HG03432 (cell line): Measurements from ENCODE around the gene TRNAU1AP.
"Not testable (repeated sequence)": the region's sequence is repeated elsewhere in the genome, so short reads cannot be mapped to it uniquely, and the experiment has no call there.

Experiments used
- ATAC-seq: cut with Tn5 transposase; IDR thresholded peaks from one replicate; pipeline ENCODE4 v1.9.1; 2021; ENCODE audit warnings: mild to moderate bottlenecking, moderate library complexity; ENCODE audit not compliant: unreplicated experiment

Gene TRNAU1AP

DNA sequence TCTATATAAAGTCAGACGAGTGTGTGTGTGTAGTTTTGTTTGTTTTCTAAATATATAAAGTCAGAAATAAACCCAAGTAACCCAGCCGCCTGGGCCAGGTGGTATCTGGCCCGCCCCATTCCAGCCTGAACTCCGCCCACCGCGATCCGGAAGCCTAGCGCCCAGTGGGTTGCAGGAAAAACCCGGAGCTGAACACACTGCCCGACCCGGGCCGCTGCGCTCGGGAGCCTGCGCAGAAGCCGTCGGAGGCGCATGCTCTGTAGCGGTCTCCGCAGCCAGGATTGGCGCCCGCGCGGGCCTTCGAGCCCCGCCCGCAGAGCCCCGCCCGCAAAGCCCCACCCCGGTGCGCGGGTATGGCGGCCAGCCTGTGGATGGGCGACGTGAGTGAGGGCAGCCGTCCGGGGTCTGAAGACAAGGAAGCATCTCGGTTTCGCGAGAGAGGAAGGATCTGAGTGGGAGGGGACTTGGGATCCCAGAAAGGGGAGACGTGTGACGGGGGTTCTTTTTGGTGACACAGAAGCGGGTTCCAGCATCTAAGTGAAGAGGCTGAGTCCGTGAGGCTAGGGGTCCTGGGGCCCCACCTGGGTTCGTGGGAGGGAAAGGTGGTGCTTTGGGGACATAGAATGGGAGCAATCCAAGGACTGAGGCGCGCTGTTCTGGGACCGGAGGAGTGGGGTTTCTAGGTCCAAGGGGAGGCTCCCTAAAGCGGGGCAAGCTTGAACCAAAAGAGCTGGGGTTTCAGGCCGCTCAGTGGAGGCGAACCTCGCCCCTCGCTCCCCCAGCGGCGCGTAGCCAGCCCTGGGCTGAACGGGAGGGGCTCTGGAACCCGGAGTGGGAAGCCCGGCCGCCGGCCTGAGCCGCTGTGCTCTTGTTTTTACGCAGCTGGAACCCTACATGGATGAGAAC lies at the start of gene TRNAU1AP:
Gene TRNAU1AP, plus strand, starts transcription at position 328 of the 906 bp plus-strand sequence. Its CDS starts 26 bp downstream, at position 354.
- peak; percentile 90 for ATAC-seq

- ATAC-seq = no peak
These were observed 49.8 kb upstream of the TRNAU1AP start for GRCh38 chr1:28503117-28503516.

GRCh38 chr1:28505406-28506187 lies 47.3 kb upstream of the TRNAU1AP start, which contains the start of gene RCC1:
Gene RCC1 (plus strand): TSS chr1:28506043. CDS start chr1:28529867, 23,824 bp downstream.
- ATAC-seq = peak; percentile 81

DNA sequence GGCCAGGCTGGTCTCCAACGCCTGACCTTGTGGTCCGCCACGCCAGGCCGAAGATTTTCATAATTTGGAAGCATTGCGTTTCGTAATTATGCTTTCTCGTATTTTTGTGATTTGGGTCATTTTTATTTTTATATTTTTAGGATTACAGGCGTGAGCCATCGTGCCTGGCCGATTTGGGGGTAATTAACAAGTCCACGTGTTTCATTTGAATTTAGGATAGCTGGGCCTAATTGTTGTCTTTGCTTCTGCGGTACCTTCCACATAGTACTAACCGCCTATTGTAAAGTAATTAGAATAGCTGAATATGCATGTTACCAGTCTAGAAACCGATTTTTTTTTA lies 46.0 kb upstream of the TRNAU1AP start:
- ATAC-seq = no peak

DNA sequence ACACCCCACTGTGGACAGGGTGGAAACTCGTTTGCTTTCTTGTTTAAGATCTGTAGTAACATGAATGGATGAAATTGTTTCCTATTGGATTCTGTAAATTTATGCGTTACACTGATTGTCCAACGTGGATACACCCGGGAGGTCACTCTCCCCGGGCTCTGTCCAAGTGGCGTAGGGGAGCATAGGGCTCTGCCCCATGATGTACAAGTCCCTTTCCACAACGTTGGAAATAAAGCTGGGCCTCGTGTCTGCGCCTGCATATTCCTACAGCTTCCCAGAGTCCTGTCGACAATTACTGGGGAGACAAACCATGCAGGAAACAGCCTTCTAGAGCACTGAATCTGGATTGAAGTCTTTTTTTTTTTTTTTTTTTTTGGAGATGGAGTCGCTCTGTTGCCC lies 45.6 kb upstream of the TRNAU1AP start:
- no peak for ATAC-seq

DNA sequence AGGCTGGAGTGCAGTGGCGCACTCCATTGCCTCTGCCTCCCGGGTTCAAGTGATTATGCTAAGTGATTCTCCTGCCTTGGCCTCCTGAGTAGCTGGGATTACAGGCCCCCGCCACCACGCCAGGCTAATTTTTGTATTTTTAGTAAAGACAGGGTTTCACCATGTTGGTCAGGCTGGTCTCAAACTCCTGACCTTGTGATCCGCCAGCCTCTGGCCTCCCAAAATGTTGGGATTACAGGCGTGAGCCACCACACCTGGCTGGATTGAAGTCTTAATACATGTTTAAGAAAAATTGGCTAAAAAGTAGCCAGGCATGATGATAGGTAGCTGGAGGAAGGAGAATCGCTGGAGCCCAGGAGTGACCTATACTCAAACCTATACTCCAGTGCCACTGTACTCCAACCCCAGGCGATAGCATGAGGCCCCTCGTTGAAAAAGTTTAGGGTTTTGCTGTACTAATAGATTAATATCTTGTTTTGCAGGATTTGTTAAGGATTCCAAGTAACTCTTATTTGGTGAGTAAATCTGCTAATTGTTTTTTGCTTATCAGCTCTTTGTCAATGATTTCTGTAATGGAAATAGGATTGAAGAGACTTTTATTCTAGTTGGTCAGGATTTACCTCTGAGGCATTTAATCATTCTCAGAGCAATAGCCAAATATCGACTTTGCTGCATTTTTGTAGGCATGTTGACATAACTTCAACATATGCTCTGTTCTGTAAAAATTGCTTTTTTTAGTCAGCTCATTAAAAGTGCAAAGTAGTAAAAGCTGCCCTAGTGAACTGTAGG lies 45.0 kb upstream of the TRNAU1AP start:
- ATAC-seq = no peak

DNA sequence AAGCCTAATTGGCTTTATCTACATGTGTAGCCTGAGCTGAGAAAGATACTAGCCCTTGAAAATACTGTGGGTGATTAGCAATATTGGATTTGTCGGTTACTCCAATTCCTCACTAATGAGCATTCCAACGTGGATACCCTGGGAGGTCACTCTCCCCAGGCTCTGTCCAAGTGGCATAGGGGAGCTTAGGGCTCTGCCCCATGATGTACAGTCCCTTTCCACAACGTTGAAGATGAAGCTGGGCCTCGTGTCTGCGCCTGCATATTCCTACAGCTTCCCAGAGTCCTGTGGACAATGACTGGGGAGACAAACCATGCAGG lies 44.5 kb upstream of the TRNAU1AP start:
- no peak for ATAC-seq

DNA sequence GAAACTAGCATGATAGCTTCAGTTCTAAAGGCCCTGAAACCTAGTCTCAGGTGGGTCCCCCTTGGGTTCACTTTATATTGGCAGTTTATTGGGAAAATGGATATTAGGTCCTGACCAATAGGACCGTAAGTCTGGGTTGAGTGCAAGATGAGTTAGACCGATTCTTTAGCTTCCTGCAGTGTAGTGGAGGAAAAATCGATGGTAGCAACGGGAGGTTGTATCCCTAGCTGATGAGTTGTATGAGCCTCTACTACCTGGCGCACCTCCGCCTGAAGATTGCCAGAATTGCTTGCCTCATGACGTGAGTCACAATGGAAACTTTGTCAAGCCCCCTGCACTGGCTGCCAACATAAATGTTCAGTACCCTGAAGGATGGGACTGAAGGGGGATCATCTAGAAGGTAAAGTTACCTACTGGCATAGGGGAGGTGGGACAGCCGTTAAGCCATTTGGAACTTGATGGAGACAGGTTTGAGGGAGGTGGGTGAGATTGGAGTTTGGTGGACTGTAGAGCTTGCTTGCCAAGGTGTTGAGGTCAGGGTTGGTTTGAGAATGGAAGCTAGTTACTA lies 43.1 kb upstream of the TRNAU1AP start:
- no peak for ATAC-seq

- no peak for ATAC-seq
These were observed 42.5 kb upstream of the TRNAU1AP start for GRCh38 chr1:28510273-28510969.

DNA sequence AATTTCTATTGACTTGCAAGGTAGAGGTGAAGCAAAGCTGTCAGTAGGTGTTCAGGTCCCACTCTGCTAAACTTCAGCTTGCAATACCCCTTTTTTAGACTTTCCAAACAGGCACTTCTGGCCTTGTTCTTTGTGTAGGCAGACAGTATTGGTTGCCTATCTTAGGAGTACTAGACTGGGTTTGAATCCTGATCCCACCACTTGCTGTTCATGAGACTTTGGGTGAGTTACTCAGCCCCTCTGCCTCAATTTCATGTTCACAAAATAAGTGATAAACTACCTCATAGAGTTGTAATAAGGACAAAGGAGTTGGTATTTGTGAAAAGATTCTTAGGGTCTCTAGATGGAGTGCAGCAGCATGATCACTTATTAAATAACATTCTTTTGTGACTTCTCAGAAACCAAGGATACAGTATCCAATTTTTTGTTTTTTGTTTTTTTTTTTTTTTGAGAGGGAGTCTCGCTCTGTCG lies 41.9 kb upstream of the TRNAU1AP start:
- ATAC-seq = no peak

GRCh38 chr1:28512058-28512611 lies 40.8 kb upstream of the TRNAU1AP start:
- no peak for ATAC-seq

GRCh38 chr1:28514445-28514933 lies 38.4 kb upstream of the TRNAU1AP start:
- not testable (repeated sequence) for ATAC-seq

GRCh38 chr1:28516518-28516956 lies 36.3 kb upstream of the TRNAU1AP start:
- ATAC-seq = no peak

DNA sequence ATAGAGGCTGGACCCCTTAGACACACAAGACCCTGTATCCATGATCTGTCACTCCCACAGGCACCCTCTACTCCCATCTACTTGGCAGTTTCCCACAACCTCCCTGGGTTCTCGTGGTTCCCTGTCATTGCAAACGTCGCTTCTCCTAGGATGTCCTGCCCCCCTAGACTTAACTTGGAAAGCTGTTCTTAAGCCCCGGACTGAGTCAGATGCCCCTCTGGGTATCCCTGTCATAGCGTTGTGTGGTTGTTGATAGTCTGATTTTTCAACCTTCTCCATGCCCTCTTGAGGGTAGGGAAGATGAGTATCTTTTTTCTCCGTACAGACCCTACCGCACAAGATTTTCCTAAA lies 35.3 kb upstream of the TRNAU1AP start:
- no peak for ATAC-seq

- ATAC-seq = peak; percentile 80
These were observed 34.7 kb upstream of the TRNAU1AP start for GRCh38 chr1:28518000-28518744.

GRCh38 chr1:28518745-28519341 lies 34.0 kb upstream of the TRNAU1AP start:
- ATAC-seq = no peak

- ATAC-seq = no peak
These were observed 32.7 kb upstream of the TRNAU1AP start for GRCh38 chr1:28519946-28520725.

GRCh38 chr1:28520796-28521195 lies 32.1 kb upstream of the TRNAU1AP start:
- not testable (repeated sequence) for ATAC-seq
